Caki2 (cell line): Measurements from ENCODE around the gene ITIH5. TPM values are rescaled to one million over a fixed set of nuclear protein-coding genes. Genes with fewer than 3 reads are reported as not detected.
"Not testable (repeated sequence)": the region's sequence is repeated elsewhere in the genome, so short reads cannot be mapped to it uniquely, and the experiment has no call there.

Experiments
- DNase-seq: peaks from one replicate; pipeline ENCODE4 v3.0.0-alpha.2; 2015; ENCODE audit warnings: low read depth
- in situ Hi-C: cut with HindIII; loops from 2 replicates; pipeline ENCODE4 v1.10.0; 2016; ENCODE audit warnings: low sequenced_read_pairs, low pct_unique_long_range_greater_than_20kb, mixed read lengths
- total RNA-seq: library from RNA; depleted of rRNA; stranded (reverse); fragments of >200 nt; shearing (Covaris generic); gene quantifications from 2 replicates; pipeline ENCODE4 v1.2.3, GENCODE V29; 2014; ENCODE audit warnings: low replicate concordance; rRNA removed

ITIH5 gene
- not detected in 2 replicates for total RNA-seq

- no peak for DNase-seq
- in situ Hi-C loops, result no loop called here
Observed at GRCh38 chr10:7666253-7667023, at the start of gene ITIH5. ITIH5 (minus strand) TSS chr10:7666966; CDS start chr10:7666892, 74 bp downstream.

DNA sequence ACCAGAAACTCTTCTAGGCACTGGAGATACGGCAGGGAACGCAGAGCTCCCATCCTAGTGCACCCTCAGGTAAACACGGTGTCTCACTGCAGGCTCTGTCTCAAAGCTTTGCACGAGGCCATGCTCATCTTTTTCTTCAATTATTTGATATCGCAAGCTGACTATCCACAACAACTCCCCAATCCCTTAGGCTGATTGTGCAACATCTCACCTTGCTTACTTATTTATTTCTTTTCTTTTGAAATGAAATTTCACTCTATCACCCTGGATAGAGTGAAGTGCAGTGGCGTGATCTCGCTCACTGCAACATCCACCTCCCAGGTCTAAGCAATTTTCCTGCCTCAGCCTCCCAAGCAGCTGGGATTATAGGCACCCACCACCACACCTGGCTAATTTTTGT, 48.7 kb upstream of the ITIH5 start:
- DNase-seq, result no peak
- in situ Hi-C loops, result no loop called here

DNA sequence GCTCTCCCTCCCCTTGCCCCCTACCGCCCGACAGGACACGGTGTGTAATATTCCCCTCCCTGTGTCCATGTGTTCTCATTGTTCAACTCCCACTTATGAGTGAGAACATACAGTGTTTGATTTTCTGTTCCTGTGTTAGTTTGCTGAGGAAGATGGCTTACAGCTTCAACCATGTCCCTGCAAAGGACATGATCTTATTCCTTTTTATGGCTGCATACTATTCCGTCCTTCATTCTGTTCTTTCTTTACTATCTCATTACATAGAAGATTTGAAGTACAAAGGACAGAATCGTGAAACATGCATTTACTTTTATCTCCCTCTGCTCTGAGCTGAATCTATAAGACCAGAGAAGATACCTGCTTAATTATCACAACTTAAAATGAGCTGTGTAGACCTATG, 44.3 kb upstream of the ITIH5 start:
- DNase-seq, in situ Hi-C loops: not testable (repeated sequence)

GRCh38 chr10:7710446-7710845, 43.7 kb upstream of the ITIH5 start:
- in situ Hi-C loops, result no loop called here
- DNase-seq, result no peak

DNA sequence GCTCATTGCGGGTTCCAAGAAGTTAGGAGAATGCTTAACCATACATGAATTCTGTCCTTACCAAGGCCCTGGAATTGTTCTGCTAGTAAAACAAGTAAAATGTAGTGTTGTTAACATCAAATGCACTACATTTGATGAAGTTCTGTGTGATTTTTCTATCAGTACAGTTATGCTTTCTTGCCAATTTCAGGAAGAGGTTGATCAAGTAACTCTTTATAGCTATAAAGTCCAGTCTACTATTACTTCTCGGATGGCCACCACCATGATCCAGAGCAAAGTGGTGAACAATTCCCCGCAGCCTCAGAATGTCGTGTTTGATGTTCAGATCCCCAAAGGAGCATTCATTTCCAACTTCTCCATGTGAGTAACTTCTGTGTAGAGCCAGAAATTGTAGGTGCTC, 42.1 kb upstream of the ITIH5 start:
- DNase-seq, result no peak
- in situ Hi-C loops, result no loop called here

DNA sequence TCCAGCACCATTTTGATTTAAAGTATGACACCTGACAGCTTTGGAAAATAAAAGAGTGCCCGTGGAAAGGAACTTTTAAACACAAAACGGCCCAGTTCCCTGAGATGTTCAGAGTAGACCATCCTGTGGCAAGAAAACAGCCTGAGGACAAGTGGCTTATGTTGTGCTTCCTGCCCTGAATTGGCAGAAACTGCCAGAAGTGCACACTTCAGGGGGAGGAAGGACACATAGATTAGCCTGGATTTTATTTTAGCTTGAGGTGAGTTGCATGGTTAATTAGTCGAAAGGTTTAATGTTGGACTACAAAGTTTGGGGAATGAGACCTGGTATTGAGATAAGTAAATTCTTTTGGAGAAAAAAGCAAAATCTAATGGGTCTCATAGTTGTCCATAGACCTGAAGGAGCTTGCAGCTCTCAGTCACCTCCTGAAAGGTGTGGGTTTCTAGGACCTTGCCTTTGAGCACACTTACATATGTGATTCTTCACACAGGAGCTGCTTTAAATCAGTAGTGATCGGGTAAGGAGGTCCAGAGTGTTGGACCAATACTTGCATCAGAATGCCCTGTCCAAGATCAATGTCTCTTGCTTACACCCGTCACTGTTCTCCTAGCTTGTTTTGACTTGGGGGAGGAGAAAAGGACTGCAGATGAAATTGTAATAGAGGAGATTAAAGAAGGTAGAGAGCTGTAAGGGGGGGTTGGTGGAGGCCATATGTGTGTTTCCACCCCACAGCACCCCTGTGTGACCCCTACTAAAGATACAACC, 41.3 kb upstream of the ITIH5 start:
- DNase-seq, result no peak
- in situ Hi-C loops, result no loop called here

DNA sequence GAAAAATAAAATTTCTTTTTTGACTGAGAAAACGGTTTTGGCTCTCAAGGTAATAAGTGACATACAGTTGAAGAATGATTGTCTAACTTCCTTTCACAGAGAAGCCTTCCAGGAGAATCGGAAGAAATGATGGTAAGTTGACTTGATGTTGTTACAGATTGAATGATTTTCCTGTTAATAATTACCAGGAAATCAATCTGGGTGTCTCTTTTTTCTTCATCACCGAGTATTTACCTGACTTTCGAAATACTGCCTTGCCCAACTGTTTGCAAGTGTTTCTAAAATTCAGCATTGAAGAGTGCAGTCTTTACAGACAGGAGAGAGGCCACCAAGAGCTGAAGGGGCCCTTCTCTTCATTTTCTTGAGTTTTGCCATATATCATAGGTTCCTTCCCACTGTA, 40.3 kb upstream of the ITIH5 start:
- no peak for DNase-seq
- in situ Hi-C loops, result no loop called here

DNA sequence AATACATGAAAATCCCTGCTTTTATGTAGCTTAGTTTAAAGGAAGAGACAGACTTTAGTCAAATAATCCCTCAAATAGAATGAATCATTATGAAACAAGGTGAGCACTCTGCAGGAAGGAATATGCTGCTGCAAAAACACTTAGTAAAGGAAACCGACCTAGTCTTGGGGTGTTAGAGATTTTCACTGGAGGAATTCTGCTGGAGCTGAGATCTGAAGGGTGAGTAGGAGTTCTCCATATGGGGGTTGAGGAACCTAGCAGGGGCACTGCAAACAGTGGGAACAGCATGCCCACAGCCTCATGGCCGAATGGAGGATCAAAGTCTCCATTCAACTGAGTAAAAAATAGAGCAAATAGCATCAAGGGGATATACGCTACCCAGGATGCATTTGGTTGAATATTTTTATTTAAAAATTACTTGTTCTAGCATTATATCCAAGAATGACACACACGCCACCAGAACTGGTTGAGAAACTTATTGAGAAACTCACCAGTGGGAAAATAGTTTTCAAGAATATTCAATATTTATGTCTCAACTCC, 39.8 kb upstream of the ITIH5 start:
- DNase-seq, result no peak
- in situ Hi-C loops, result no loop called here

GRCh38 chr10:7705341-7705740, 38.6 kb upstream of the ITIH5 start:
- no peak for DNase-seq
- in situ Hi-C loops, result no loop called here

DNA sequence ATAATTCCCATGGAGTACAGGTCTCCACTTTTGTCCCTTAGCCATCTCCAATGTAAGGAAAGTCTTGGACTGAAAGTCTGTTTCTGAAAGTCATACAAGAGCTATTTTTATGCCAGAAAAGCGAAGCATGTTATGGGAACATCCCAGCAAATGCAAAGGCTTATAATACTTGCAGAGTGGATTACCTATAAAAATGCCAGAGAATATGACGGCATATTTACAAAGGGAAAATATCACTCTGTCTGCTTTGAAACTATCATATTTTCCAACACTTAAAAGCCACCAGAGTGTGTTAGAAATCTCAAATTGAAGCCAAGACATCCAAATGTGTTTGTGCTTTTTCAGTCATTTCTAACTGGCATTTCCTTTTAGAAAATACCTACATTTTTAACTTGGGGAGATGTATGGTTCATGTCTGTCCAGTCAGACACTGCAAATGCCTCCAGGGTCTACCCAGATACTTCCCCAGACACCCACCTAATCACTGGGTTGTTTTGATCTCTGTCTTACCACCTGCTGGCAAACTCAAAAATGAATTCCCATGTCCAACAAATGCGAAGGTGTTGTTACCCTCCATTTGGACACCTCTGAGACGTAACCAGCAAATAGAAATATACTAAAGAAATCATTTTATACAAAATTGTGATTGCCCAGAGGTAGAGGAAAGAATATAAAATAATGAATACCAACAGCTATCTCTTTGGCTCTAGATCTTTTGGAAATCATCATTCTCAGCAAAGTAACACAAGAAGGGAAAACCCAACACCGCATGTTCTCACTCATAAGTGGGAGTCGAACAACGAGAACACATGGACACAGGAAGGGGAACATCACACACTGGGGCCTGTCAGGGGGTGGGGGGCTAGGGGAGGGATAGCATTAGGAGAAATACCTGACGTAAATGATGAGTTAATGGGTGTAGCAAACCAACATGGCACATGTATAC, 37.6 kb upstream of the ITIH5 start:
- in situ Hi-C loops, result no loop called here
- DNase-seq, result no peak

GRCh38 chr10:7703140-7703539, 36.4 kb upstream of the ITIH5 start, which contains the start of gene ITIH2:
ITIH2 (plus strand) TSS chr10:7703316; CDS start chr10:7703435, 119 bp downstream.
- in situ Hi-C loops, result no loop called here
- DNase-seq, result no peak

DNA sequence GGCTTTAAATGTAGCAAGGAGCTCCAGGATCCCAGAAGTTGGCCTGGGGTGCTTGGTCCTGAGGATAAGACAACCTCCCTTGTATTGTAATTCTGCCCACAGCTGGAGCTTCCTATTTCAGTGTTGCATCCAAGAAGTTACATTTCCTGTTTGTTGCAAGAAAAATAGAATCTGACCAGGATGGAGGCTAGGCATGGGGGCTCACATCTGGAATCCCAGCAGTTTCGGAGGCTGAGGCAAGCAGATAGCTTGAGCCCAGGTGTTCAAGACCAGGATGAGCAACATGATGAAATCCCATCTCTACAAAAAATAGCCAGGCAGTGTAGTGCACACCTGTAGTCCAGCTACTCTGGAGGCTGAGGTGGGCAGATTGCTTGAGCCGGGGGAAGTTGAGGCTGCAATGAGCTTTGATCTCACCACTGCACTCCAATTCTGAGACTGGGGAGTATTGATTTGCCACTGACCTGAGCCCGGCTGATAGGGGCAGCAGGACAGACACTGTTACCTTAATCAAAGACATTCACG, 35.6 kb upstream of the ITIH5 start:
- no peak for DNase-seq
- in situ Hi-C loops, result no loop called here

GRCh38 chr10:7701158-7701742, 34.5 kb upstream of the ITIH5 start:
- no peak for DNase-seq
- in situ Hi-C loops, result no loop called here

DNA sequence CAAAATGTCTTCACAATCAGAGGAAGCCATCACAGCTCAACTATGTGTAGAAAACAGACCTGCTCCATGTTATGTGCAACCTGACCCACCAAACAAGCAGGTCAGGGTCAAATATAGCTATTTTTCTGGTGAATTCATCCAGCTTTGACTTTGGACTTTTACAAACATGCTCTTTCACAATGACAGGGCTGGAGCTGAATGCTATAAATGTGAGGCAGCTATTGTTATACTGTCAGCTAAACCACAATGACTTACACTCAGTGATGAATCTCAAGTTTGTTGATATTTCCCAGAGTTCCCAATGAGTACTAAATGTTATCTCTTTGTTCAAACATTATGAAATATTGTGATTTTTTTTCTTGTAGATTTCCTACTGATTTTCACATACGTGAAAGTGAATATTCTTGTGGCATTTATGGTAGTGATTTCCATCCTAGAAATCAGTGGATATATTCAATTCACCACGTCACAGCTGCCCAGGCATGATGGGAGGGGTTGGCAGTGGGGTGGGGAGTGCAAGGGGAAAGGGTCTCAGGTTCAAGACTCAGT, 33.9 kb upstream of the ITIH5 start:
- DNase-seq, result peak; percentile 15
- in situ Hi-C loops, result no loop called here

- DNase-seq, result no peak
- in situ Hi-C loops, result no loop called here
Observed at GRCh38 chr10:7697426-7697825, 30.7 kb upstream of the ITIH5 start.

DNA sequence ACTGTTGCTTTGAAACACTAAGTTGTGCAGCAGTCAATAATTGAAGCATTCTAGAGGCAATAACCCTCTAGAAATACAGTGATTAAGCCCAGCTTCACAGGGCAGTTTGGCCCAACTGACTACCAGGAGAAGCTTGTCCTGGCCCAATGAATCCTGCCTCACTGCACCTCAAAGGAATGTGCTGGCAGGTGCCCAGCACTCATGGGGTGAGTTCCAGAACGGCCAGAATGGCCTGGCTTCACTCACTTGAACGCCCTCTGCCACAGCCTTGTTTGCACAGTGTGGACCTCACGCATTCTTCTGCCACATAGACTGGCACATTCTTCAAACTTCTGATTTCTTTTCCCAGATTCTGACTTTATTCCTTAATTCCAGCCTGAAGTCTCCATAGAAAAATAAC, 29.8 kb upstream of the ITIH5 start:
- in situ Hi-C loops, result no loop called here
- peak; percentile 51 for DNase-seq

DNA sequence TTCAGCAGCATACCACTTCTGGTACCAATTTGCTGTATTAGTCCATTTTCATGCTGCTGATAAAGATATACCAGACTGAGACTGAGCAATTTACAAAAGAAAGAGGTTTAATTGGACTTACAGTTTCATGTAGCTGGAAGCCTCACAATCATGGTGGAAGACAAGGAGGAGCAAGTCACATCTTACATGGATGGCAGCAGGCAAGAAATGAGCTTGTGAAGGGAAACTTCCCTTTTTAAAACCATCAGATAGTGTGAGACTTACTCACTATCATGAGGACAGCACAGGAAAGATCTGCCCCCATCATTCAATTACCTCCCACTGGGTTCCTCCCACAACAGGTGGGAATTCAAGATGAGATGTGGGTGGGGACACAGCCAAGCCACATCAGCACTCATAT, 26.4 kb upstream of the ITIH5 start:
- DNase-seq, in situ Hi-C loops: not testable (repeated sequence)
